Keratinocyte (primary cell): ENCODE results near the gene SPG11.

ENCODE experiments used
- EZH2 ChIP-seq: IDR thresholded peaks from one replicate; pipeline ENCODE4 v1.6.1; 2012; ENCODE audit warnings: inconsistent platforms, mild to moderate bottlenecking, low read length, moderate library complexity
- TF ChIP-seq, protein P1 (sequence below), 3 experiments: IDR thresholded peaks in 1 of 3; conservative IDR thresholded peaks in 1 of 3; optimal IDR thresholded peaks in 1 of 3; 2 replicates in 2 of 3; 3 replicates in 1 of 3; pipeline versions ENCODE3 to v1.5.1; 2011; ENCODE audit warnings: low read length in 3 of 3, mild to moderate bottlenecking in 3 of 3, moderate library complexity in 2 of 3, control low read depth in 1 of 3, inconsistent platforms in 1 of 3; ENCODE audit not compliant: insufficient read depth in 2 of 3; ENCODE audit errors: extremely low read depth in 1 of 3

DNA sequence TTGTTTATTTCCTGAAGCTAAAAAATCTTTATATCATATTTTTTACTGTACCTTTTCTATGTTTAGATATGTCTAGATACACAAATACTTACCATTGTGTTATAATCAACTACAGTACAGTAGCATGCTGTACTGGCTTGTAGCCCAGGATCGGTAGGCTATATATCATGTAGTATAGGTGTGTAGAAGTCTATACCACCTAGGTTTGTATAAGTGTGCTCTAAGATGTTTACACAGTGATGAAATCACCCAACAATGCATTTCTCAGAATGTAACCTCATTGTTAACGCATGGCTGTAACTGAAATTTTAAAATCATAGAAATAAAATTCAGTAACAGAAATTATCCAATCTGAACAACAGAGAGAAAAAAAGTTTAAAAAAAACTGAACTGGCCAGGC is 83.4 kb downstream of the SPG11 start:
- TF ChIP-seq, protein P1, sequence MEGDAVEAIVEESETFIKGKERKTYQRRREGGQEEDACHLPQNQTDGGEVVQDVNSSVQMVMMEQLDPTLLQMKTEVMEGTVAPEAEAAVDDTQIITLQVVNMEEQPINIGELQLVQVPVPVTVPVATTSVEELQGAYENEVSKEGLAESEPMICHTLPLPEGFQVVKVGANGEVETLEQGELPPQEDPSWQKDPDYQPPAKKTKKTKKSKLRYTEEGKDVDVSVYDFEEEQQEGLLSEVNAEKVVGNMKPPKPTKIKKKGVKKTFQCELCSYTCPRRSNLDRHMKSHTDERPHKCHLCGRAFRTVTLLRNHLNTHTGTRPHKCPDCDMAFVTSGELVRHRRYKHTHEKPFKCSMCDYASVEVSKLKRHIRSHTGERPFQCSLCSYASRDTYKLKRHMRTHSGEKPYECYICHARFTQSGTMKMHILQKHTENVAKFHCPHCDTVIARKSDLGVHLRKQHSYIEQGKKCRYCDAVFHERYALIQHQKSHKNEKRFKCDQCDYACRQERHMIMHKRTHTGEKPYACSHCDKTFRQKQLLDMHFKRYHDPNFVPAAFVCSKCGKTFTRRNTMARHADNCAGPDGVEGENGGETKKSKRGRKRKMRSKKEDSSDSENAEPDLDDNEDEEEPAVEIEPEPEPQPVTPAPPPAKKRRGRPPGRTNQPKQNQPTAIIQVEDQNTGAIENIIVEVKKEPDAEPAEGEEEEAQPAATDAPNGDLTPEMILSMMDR (optimal IDR thresholded peaks at IDR 0.05 in 1 of 3, IDR thresholded peaks at IDR 0.05 in 1 of 3, conservative IDR thresholded peaks at IDR 0.05 in 1 of 3; ENCODE audit: extremely low read depth in 1 of 3, insufficient read depth in 2 of 3, low read length in 3 of 3), result no peak
- TF ChIP-seq EZH2, result no peak
